Measurements from ENCODE around the gene CPSF3.

CPSF3 gene

GRCh38 chr2:9492927-9493326 lies 69.5 kb downstream of the CPSF3 start:
- no peaks in the 10 kb centered on the region for H3K27me3 ChIP-seq (ENCODE audit: control insufficient read depth in 1 of 2, insufficient read depth in 1 of 2, low read length in 2 of 2)
- H2AFZ ChIP-seq (ENCODE audit: low read depth, low read length): no peak overlapping the region
- DNase-seq: no peak
- no peak overlapping the region for H3K4ac ChIP-seq (ENCODE audit: low read depth in 1 of 2, low read length in 2 of 2)
- no peak overlapping the region for H2BK120ac ChIP-seq (ENCODE audit: low read depth, low read length)
- no peak overlapping the region for H2BK15ac ChIP-seq (ENCODE audit: low read depth, poor library complexity, severe bottlenecking)
- H2AK5ac ChIP-seq (ENCODE audit: low read length, severe bottlenecking): no peak overlapping the region
- H3K79me1 ChIP-seq (replicated peaks; ENCODE audit: low read length, poor library complexity, severe bottlenecking): peaks cover 26% of the 10 kb centered on the region
- no peak overlapping the region for H2BK5ac ChIP-seq (ENCODE audit: low read depth, low read length, poor library complexity, severe bottlenecking)
- no peaks in the 10 kb centered on the region for H3K9me3 ChIP-seq (ENCODE audit: control insufficient read depth, low read length)
- H3K14ac ChIP-seq (ENCODE audit: low read length in 2 of 2): no peak overlapping the region
- no peak overlapping the region for H4K91ac ChIP-seq (ENCODE audit: low read length)
- H3K18ac ChIP-seq (ENCODE audit: low read depth in 1 of 2, low read length in 2 of 2): no peak overlapping the region
- peaks cover 42 to 96% of the 10 kb centered on the region in 2 experiments for H3K36me3 ChIP-seq (ENCODE audit: control insufficient read depth in 1 of 2, insufficient read depth in 2 of 2, low read depth in 1 of 2, low read length in 2 of 2)
- no peak overlapping the region for H3K9ac ChIP-seq (ENCODE audit: low read length)
- no peaks in the 10 kb centered on the region for H3K4me1 ChIP-seq (ENCODE audit: control insufficient read depth, insufficient read depth, low read depth, low read length)
- H3K4me3 ChIP-seq (ENCODE audit: insufficient read depth in 1 of 2, low read depth in 1 of 2, low read length in 2 of 2): no peak overlapping the region
- WGBS: 89% methylated on average over 2 of the region's 2 CpGs
- no peak overlapping the region for H3K27ac ChIP-seq (ENCODE audit: low read length, poor library complexity, severe bottlenecking)
- no peak overlapping the region for H3K23ac ChIP-seq (ENCODE audit: low read length in 2 of 2)
- no peak overlapping the region for H4K8ac ChIP-seq (ENCODE audit: low read length)
- no peak overlapping the region for H3K4me2 ChIP-seq (ENCODE audit: low read length, poor library complexity, severe bottlenecking)
- no peak overlapping the region for H2BK12ac ChIP-seq (ENCODE audit: low read length in 2 of 2)

- Histone ChIP-seq H4K91ac (ENCODE audit: low read length) (no peak overlapping the region), H3K4me1 (ENCODE audit: control insufficient read depth, insufficient read depth, low read depth, low read length) (no peaks in the 10 kb centered on the region), H3K79me1 (replicated peaks; ENCODE audit: low read length, poor library complexity, severe bottlenecking) (peaks cover 26% of the 10 kb centered on the region), H3K18ac (ENCODE audit: low read depth in 1 of 2, low read length in 2 of 2) (no peak overlapping the region), H3K4me3 (ENCODE audit: insufficient read depth in 1 of 2, low read depth in 1 of 2, low read length in 2 of 2) (no peak overlapping the region), H2AK5ac (ENCODE audit: low read length, severe bottlenecking) (no peak overlapping the region), H3K27ac (ENCODE audit: low read length, poor library complexity, severe bottlenecking) (no peak overlapping the region), H2AFZ (ENCODE audit: low read depth, low read length) (no peak overlapping the region), H3K14ac (ENCODE audit: low read length in 2 of 2) (no peak overlapping the region), H3K36me3 (ENCODE audit: control insufficient read depth in 1 of 2, insufficient read depth in 2 of 2, low read depth in 1 of 2, low read length in 2 of 2) (peaks cover 41 to 96% of the 10 kb centered on the region in 2 experiments), H3K27me3 (ENCODE audit: control insufficient read depth in 1 of 2, insufficient read depth in 1 of 2, low read length in 2 of 2) (no peaks in the 10 kb centered on the region), H2BK15ac (ENCODE audit: low read depth, poor library complexity, severe bottlenecking) (no peak overlapping the region), H3K9ac (ENCODE audit: low read length) (no peak overlapping the region), H3K4ac (ENCODE audit: low read depth in 1 of 2, low read length in 2 of 2) (no peak overlapping the region), H3K23ac (ENCODE audit: low read length in 2 of 2) (no peak overlapping the region), H3K9me3 (ENCODE audit: control insufficient read depth, low read length) (no peaks in the 10 kb centered on the region), H2BK12ac (ENCODE audit: low read length in 2 of 2) (no peak overlapping the region), H4K8ac (ENCODE audit: low read length) (no peak overlapping the region), H2BK5ac (ENCODE audit: low read depth, low read length, poor library complexity, severe bottlenecking) (no peak overlapping the region), H2BK120ac (ENCODE audit: low read depth, low read length) (no peak overlapping the region), H3K4me2 (ENCODE audit: low read length, poor library complexity, severe bottlenecking) (no peak overlapping the region)
- WGBS: 95% methylated on average over 3 of the region's 3 CpGs
- no peak for DNase-seq
Observed at GRCh38 chr2:9493478-9493877, 70.0 kb downstream of the CPSF3 start.

GRCh38 chr2:9494081-9494480 lies 70.6 kb downstream of the CPSF3 start:
- Histone ChIP-seq H3K9ac (ENCODE audit: low read length) (no peak overlapping the region), H3K27ac (ENCODE audit: low read length, poor library complexity, severe bottlenecking) (no peak overlapping the region), H3K14ac (ENCODE audit: low read length in 2 of 2) (no peak overlapping the region), H4K91ac (ENCODE audit: low read length) (no peak overlapping the region), H3K79me1 (replicated peaks; ENCODE audit: low read length, poor library complexity, severe bottlenecking) (peaks cover 26% of the 10 kb centered on the region), H3K4me3 (ENCODE audit: insufficient read depth in 1 of 2, low read depth in 1 of 2, low read length in 2 of 2) (no peak overlapping the region), H2BK5ac (ENCODE audit: low read depth, low read length, poor library complexity, severe bottlenecking) (no peak overlapping the region), H4K8ac (ENCODE audit: low read length) (no peak overlapping the region), H3K36me3 (ENCODE audit: control insufficient read depth in 1 of 2, insufficient read depth in 2 of 2, low read depth in 1 of 2, low read length in 2 of 2) (peaks cover 41 to 95% of the 10 kb centered on the region in 2 experiments), H3K18ac (ENCODE audit: low read depth in 1 of 2, low read length in 2 of 2) (no peak overlapping the region), H2BK15ac (ENCODE audit: low read depth, poor library complexity, severe bottlenecking) (no peak overlapping the region), H3K4me2 (ENCODE audit: low read length, poor library complexity, severe bottlenecking) (no peak overlapping the region), H2AFZ (ENCODE audit: low read depth, low read length) (no peak overlapping the region), H2BK120ac (ENCODE audit: low read depth, low read length) (no peak overlapping the region), H3K9me3 (ENCODE audit: control insufficient read depth, low read length) (no peaks in the 10 kb centered on the region), H2BK12ac (ENCODE audit: low read length in 2 of 2) (no peak overlapping the region), H3K4me1 (ENCODE audit: control insufficient read depth, insufficient read depth, low read depth, low read length) (no peaks in the 10 kb centered on the region), H3K4ac (ENCODE audit: low read depth in 1 of 2, low read length in 2 of 2) (no peak overlapping the region), H2AK5ac (ENCODE audit: low read length, severe bottlenecking) (no peak overlapping the region), H3K27me3 (ENCODE audit: control insufficient read depth in 1 of 2, insufficient read depth in 1 of 2, low read length in 2 of 2) (no peaks in the 10 kb centered on the region), H3K23ac (ENCODE audit: low read length in 2 of 2) (no peak overlapping the region)
- whole genome bisulfite sequencing: 100% methylated on average over 1 of the region's 1 CpG
- no peak for DNase-seq

- H2AK5ac ChIP-seq (ENCODE audit: low read length, severe bottlenecking): no peak overlapping the region
- H3K36me3 ChIP-seq (ENCODE audit: control insufficient read depth in 1 of 2, insufficient read depth in 2 of 2, low read depth in 1 of 2, low read length in 2 of 2): peaks cover 27 to 93% of the 10 kb centered on the region in 2 experiments
- H3K4me1 ChIP-seq (ENCODE audit: control insufficient read depth, insufficient read depth, low read depth, low read length): no peaks in the 10 kb centered on the region
- no peak overlapping the region for H4K91ac ChIP-seq (ENCODE audit: low read length)
- H3K4me3 ChIP-seq (ENCODE audit: insufficient read depth in 1 of 2, low read depth in 1 of 2, low read length in 2 of 2): no peak overlapping the region
- H3K14ac ChIP-seq (ENCODE audit: low read length in 2 of 2): no peak overlapping the region
- no peak overlapping the region for H3K18ac ChIP-seq (ENCODE audit: low read depth in 1 of 2, low read length in 2 of 2)
- H2AFZ ChIP-seq (ENCODE audit: low read depth, low read length): no peak overlapping the region
- 98% methylated on average over 4 of the region's 4 CpGs for WGBS
- no peak overlapping the region for H3K4ac ChIP-seq (ENCODE audit: low read depth in 1 of 2, low read length in 2 of 2)
- H3K79me1 ChIP-seq (replicated peaks; ENCODE audit: low read length, poor library complexity, severe bottlenecking): peaks cover 25% of the 10 kb centered on the region
- no peak for DNase-seq
- no peak overlapping the region for H3K9ac ChIP-seq (ENCODE audit: low read length)
- no peaks in the 10 kb centered on the region for H3K9me3 ChIP-seq (ENCODE audit: control insufficient read depth, low read length)
- no peak overlapping the region for H3K27ac ChIP-seq (ENCODE audit: low read length, poor library complexity, severe bottlenecking)
- no peak overlapping the region for H3K23ac ChIP-seq (ENCODE audit: low read length in 2 of 2)
- H3K4me2 ChIP-seq (ENCODE audit: low read length, poor library complexity, severe bottlenecking): no peak overlapping the region
- no peak overlapping the region for H2BK12ac ChIP-seq (ENCODE audit: low read length in 2 of 2)
- no peak overlapping the region for H2BK120ac ChIP-seq (ENCODE audit: low read depth, low read length)
- no peak overlapping the region for H2BK15ac ChIP-seq (ENCODE audit: low read depth, poor library complexity, severe bottlenecking)
- H3K27me3 ChIP-seq (ENCODE audit: control insufficient read depth in 1 of 2, insufficient read depth in 1 of 2, low read length in 2 of 2): no peaks in the 10 kb centered on the region
- no peak overlapping the region for H2BK5ac ChIP-seq (ENCODE audit: low read depth, low read length, poor library complexity, severe bottlenecking)
- H4K8ac ChIP-seq (ENCODE audit: low read length): no peak overlapping the region
Observed at GRCh38 chr2:9497017-9497416, 73.6 kb downstream of the CPSF3 start.

All from mesenchymal stem cell (in vitro differentiated cells and primary cell).